ENCODE results near the gene CDK5RAP2. TPM values are rescaled to one million over a fixed set of nuclear protein-coding genes. Genes with fewer than 3 reads are reported as not detected.

CDK5RAP2 gene
- total and polyA plus RNA-seq, 9 of the 15 experiments (the other 6 are each of a cell fraction or from before 2014, with no cell fraction given), result 19.9 to 68.8 (median 42.2) TPM

DNA sequence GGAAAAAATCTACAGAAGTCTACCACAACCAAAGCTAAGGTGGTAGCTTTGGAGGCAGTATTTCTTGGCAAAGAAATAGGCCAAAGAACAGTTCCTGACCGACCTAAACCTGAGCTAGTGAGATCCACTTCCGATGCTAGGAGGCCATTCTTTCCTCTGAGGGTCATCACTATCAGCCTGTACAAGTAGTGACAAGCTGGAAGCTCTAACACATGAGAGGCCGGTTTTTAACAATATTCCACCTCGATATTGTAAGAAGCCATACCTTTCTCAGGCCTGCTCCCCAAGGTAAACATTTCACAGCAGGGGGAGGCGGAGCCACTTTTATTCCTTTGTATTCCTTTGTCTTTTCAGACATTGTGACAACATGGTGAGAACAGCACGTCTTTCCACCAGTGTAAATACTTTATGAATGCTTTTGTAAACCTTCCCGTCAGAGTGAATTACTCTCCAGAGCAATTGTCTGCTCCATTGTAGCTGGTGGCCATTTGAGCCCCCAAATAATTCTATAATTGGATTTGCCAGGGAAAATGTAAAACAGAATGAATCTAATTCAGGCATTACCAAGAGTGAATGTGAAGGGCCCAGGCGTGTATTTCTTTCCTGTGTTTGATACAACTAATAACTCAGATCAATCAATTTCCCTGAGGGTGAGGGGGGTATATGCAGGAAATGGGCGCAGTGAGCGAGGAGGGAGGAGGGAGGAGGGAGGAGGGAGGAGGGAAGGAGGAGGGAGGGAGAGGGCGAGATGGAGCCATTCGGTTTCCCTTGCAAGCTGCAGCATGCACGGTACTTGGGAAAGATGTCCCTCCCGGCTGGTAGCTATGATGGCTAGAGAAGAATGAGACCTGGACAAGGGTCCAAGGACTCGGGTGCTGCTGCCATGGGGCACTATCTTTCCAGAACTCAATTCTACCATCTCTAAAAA lies 166.6 kb downstream of the CDK5RAP2 start:
- Histone ChIP-seq H3K9ac (ENCODE audit: insufficient read depth in 1 of 2, low read depth in 2 of 2, low read length in 2 of 2) (no peak overlapping the region), H3K36me3 (ENCODE audit: control insufficient read depth, insufficient read depth, low read length) (peaks cover 83% of the 10 kb centered on the region), H3K79me2 (ENCODE audit: control insufficient read depth, insufficient read depth, low read length) (no peaks in the 10 kb centered on the region), H4K20me1 (replicated peaks; ENCODE audit: control insufficient read depth, insufficient read depth, low read length) (no peaks in the 10 kb centered on the region), H2AFZ (ENCODE audit: low read depth, low read length) (no peak overlapping the region), H3K4me3 (no peak overlapping the region), H3K9me1 (ENCODE audit: control insufficient read depth, insufficient read depth, low read length) (no peaks in the 10 kb centered on the region), H3K27ac (ENCODE audit: extremely low read depth, low read depth, low read length) (no peak overlapping the region), H3K4me2 (ENCODE audit: insufficient read depth, low read length) (no peak overlapping the region), H3K9me3 (replicated peaks; ENCODE audit: control insufficient read depth, insufficient read depth, low read depth, low read length) (no peaks in the 10 kb centered on the region), H3K4me1 (replicated peaks in 1 of 2; ENCODE audit: control insufficient read depth in 2 of 2, insufficient read depth in 2 of 2, low read length in 2 of 2) (peaks cover 0 to 3% of the 10 kb centered on the region in 2 experiments; a peak in 1 of 5 replicates), H3K27me3 (ENCODE audit: control insufficient read depth in 2 of 2, insufficient read depth in 2 of 2, low read length in 2 of 2) (no peaks in the 10 kb centered on the region; a peak in 1 of 5 replicates)
- no TSS peak for BruUV-seq (replicated peaks)
- WGBS (ENCODE audit: insufficient coverage, low coverage, missing lambda C conversion rate), result 83% methylated on average over 14 of the region's 15 CpGs
- intact Hi-C loops (cut with micrococcal nuclease) (no loop called here), in situ Hi-C loops (cut with MboI) (no loop called here)
- no peak for FAIRE-seq
- TF ChIP-seq ZNF764 (CRISPR knock-in tag; IDR thresholded peaks at IDR 0.05; ENCODE audit: low read depth) (no peak), ZNF197 (CRISPR knock-in tag; IDR thresholded peaks at IDR 0.05; ENCODE audit: low read depth) (no peak), ZNF146 (CRISPR knock-in tag; IDR thresholded peaks at IDR 0.05; ENCODE audit: unreplicated experiment) (no peak)
- ATAC-seq, result no peak
- ChIA-PET POLR2A (interaction anchor here (1.1 kb wide), 1 partner anchor 12 kb away, joined by 4 read pairs; no protein-coding TSS in a partner anchor), CTCF (ENCODE audit: low intra/inter-chr PET ratio) (no interaction called here)
- no peak for DNase-seq (ENCODE audit: extremely low read depth in 1 of 4, low spot score in 3 of 4)

DNA sequence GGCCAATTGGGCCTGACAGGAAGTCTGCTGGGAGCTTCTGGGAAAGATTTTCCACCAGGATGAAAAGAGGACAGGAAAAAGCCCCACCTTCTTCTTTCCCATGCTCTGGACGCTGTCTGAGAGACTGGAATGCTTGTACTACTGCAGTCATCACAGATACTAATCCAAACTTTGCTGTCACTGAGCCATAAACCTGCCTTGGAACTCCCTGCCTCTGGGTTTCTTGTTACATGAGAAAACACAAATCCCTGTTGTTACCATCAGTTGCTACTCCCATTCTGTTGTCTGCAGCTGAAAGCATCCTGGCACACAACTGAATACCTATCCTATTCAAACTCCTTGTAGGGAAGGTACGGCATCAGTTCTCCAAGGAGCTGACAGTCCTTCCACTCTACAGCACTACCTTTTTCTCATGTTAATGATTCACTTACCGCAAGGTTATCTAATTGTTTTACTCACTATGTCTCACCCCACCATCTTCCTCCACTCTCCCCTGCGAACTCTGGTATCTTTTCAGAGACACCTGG lies 167.5 kb downstream of the CDK5RAP2 start:
- ChIA-PET CTCF (ENCODE audit: low intra/inter-chr PET ratio) (no interaction called here), POLR2A (interaction anchor here (1.1 to 2.1 kb wide), 2 partner anchors 9 to 13 kb away, joined by 4 to 7 read pairs; no protein-coding TSS in a partner anchor)
- Histone ChIP-seq H3K9me3 (replicated peaks; ENCODE audit: control insufficient read depth, insufficient read depth, low read depth, low read length) (no peaks in the 10 kb centered on the region), H3K36me3 (ENCODE audit: control insufficient read depth, insufficient read depth, low read length) (peaks cover 84% of the 10 kb centered on the region), H3K9ac (ENCODE audit: insufficient read depth in 1 of 2, low read depth in 2 of 2, low read length in 2 of 2) (no peak overlapping the region), H3K79me2 (ENCODE audit: control insufficient read depth, insufficient read depth, low read length) (no peaks in the 10 kb centered on the region), H4K20me1 (replicated peaks; ENCODE audit: control insufficient read depth, insufficient read depth, low read length) (no peaks in the 10 kb centered on the region), H3K9me1 (ENCODE audit: control insufficient read depth, insufficient read depth, low read length) (no peaks in the 10 kb centered on the region), H3K27me3 (ENCODE audit: control insufficient read depth in 2 of 2, insufficient read depth in 2 of 2, low read length in 2 of 2) (no peaks in the 10 kb centered on the region; a peak in 1 of 5 replicates), H3K4me1 (replicated peaks in 1 of 2; ENCODE audit: control insufficient read depth in 2 of 2, insufficient read depth in 2 of 2, low read length in 2 of 2) (peaks cover 0 to 3% of the 10 kb centered on the region in 2 experiments; a peak in 1 of 5 replicates), H2AFZ (ENCODE audit: low read depth, low read length) (no peak overlapping the region), H3K4me3 (no peak overlapping the region), H3K4me2 (ENCODE audit: insufficient read depth, low read length) (no peak overlapping the region), H3K27ac (ENCODE audit: extremely low read depth, low read depth, low read length) (no peak overlapping the region)
- FAIRE-seq (no peak), ATAC-seq (no peak), DNase-seq (ENCODE audit: extremely low read depth in 1 of 4, low spot score in 3 of 4) (no peak)
- in situ Hi-C loops (cut with MboI), result no loop called here
- TF ChIP-seq ZNF79 (CRISPR knock-in tag; IDR thresholded peaks at IDR 0.05; ENCODE audit: low read depth), result no peak
- TF ChIP-seq FIP1L1 (IDR thresholded peaks at IDR 0.05; ENCODE audit: low read depth, low read length, poor library complexity, severe bottlenecking), result no peak
- no peak for TF ChIP-seq ZNF583 (CRISPR knock-in tag; IDR thresholded peaks at IDR 0.05)
- TF ChIP-seq ZNF197 (CRISPR knock-in tag; IDR thresholded peaks at IDR 0.05; ENCODE audit: low read depth), result no peak
- TF ChIP-seq ZNF589 (CRISPR knock-in tag; IDR thresholded peaks at IDR 0.05; ENCODE audit: low read depth), result no peak
- TF ChIP-seq ZNF140 (CRISPR knock-in tag; IDR thresholded peaks at IDR 0.05), result no peak
- TF ChIP-seq FOXA1 (IDR thresholded peaks at IDR 0.05; ENCODE audit: borderline replicate concordance), result no peak
- TF ChIP-seq PHF21A (IDR thresholded peaks at IDR 0.05; ENCODE audit: borderline replicate concordance, low read depth), result no peak
- no peak for TF ChIP-seq CTBP1 (IDR thresholded peaks at IDR 0.05; ENCODE audit: borderline replicate concordance)
- BruUV-seq (replicated peaks), result no TSS peak
- intact Hi-C loops (cut with micrococcal nuclease), result no loop called here
- 95% methylated on average over 3 of the region's 4 CpGs for WGBS (ENCODE audit: insufficient coverage, low coverage, missing lambda C conversion rate)

All from K562 (cell line).